Parathyroid adenoma (tissue), 2 donors: ENCODE data around the gene STAB2.
"Not testable (repeated sequence)": the region's sequence is repeated elsewhere in the genome, so short reads cannot be mapped to it uniquely, and the experiment has no call there.

ENCODE experiments used
- H2AFZ ChIP-seq: fragments of 300-600 bp; sonication (generic); one replicate; pipeline ENCODE4 v1.7.0; 2017; ENCODE audit warnings: antibody characterized with exemption, mild to moderate bottlenecking
- H3K27ac ChIP-seq: fragments of 300-600 bp; sonication (generic); one replicate; pipeline ENCODE4 v1.7.0; 2017
- H3K27me3 ChIP-seq: fragments of 300-600 bp; sonication (generic); one replicate; pipeline ENCODE4 v1.7.0; 2017; ENCODE audit warnings: low read length; ENCODE audit not compliant: control insufficient read depth, insufficient read depth
- H3K36me3 ChIP-seq: fragments of 300-600 bp; sonication (generic); one replicate; pipeline ENCODE4 v1.7.0; 2017; ENCODE audit warnings: low read length; ENCODE audit not compliant: control insufficient read depth, insufficient read depth
- H3K4me1 ChIP-seq: fragments of 300-600 bp; sonication (generic); one replicate; pipeline ENCODE4 v1.7.0; 2017; ENCODE audit warnings: control low read depth
- H3K4me2 ChIP-seq: fragments of 300-600 bp; sonication (generic); one replicate; pipeline ENCODE4 v1.7.0; 2017; ENCODE audit warnings: low read length
- H3K4me3 ChIP-seq: fragments of 300-600 bp; sonication (generic); one replicate; pipeline ENCODE4 v1.7.0; 2017; ENCODE audit warnings: low read depth, low read length
- H3K79me2 ChIP-seq: fragments of 300-600 bp; sonication (generic); one replicate; pipeline ENCODE4 v1.7.0; 2017; ENCODE audit warnings: control low read depth
- H3K9ac ChIP-seq: fragments of 300-600 bp; sonication (generic); one replicate; pipeline ENCODE4 v1.7.0; 2017; ENCODE audit warnings: mild to moderate bottlenecking
- H3K9me3 ChIP-seq: fragments of 300-600 bp; sonication (generic); one replicate; pipeline ENCODE4 v1.7.0; 2017; ENCODE audit warnings: low read length; ENCODE audit not compliant: control insufficient read depth
- TF ChIP-seq, protein P1 (sequence below): fragments of 300-600 bp; sonication (generic); IDR thresholded peaks from one replicate; pipeline ENCODE4 v1.7.0; 2017; ENCODE audit warnings: antibody characterized with exemption, mild to moderate bottlenecking
- donor health status: primary hyperparathyroidism.

The STAB2 gene

DNA sequence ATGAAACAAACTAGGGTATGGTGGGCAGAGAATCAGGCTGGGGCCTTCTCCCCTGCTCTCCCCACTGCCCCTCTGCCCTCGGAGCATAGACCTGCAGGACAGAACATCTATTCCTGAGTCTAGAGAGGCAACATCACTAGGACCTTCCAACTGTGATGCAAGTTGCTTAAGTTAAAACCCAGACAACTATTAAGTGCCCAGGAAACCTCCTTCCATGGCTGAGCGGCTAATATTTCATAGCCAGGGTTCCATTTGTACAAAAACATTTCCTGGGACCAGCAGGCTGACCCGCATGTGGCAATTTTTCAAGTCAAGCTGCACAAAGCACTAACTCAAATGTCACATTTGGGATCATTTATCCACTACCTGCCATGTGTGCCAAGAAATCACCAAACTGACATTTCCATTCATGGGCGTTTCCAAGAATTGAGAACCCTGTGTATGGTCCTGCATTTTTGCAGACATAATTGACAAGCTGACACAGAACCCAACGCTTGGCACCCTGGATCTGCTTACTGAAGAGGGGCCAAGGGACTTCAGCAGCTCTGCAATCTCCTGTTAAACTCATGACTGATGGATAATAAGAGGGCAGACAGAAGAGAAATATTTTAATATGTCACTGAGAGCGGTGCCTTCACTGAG, 221.3 kb downstream of the STAB2 start:
- no peaks in the 10 kb centered on the region for H3K9me3 ChIP-seq
- H3K4me1 ChIP-seq: no peaks in the 10 kb centered on the region
- H3K79me2 ChIP-seq: no peaks in the 10 kb centered on the region
- no peaks in the 10 kb centered on the region for H3K27me3 ChIP-seq
- H3K9ac ChIP-seq: no peak overlapping the region
- no peak overlapping the region for H3K4me2 ChIP-seq
- H2AFZ ChIP-seq: no peak overlapping the region
- no peak overlapping the region for H3K27ac ChIP-seq
- TF ChIP-seq, protein P1, sequence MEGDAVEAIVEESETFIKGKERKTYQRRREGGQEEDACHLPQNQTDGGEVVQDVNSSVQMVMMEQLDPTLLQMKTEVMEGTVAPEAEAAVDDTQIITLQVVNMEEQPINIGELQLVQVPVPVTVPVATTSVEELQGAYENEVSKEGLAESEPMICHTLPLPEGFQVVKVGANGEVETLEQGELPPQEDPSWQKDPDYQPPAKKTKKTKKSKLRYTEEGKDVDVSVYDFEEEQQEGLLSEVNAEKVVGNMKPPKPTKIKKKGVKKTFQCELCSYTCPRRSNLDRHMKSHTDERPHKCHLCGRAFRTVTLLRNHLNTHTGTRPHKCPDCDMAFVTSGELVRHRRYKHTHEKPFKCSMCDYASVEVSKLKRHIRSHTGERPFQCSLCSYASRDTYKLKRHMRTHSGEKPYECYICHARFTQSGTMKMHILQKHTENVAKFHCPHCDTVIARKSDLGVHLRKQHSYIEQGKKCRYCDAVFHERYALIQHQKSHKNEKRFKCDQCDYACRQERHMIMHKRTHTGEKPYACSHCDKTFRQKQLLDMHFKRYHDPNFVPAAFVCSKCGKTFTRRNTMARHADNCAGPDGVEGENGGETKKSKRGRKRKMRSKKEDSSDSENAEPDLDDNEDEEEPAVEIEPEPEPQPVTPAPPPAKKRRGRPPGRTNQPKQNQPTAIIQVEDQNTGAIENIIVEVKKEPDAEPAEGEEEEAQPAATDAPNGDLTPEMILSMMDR: no peak
- no peaks in the 10 kb centered on the region for H3K36me3 ChIP-seq
- H3K4me3 ChIP-seq: no peak overlapping the region

DNA sequence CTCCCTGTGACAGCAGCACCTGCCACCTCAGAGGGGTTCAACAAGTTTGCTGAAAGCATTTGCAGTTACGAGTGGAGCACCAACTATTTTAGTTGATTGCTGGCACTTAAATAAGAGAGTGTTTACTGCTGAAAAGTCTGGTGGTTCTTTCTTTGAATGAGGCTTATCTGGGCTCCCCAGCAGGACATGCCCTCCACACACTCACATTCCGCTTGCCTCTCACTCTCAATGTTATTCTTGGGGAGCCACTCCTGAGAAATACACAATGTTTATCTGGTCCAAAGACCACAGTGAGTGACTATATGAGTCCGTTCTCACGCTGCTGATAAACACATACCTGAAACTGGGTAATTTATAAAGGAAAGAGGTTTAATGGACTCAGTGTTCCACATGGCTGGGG, 222.1 kb downstream of the STAB2 start:
- TF ChIP-seq, protein P1: no peak
- Histone ChIP-seq H3K9me3 (no peaks in the 10 kb centered on the region), H2AFZ (no peak overlapping the region), H3K27ac (no peak overlapping the region), H3K4me3 (no peak overlapping the region), H3K4me2 (no peak overlapping the region), H3K27me3 (no peaks in the 10 kb centered on the region), H3K79me2 (no peaks in the 10 kb centered on the region), H3K36me3 (no peaks in the 10 kb centered on the region), H3K9ac (no peak overlapping the region), H3K4me1 (peaks cover 5% of the 10 kb centered on the region)

DNA sequence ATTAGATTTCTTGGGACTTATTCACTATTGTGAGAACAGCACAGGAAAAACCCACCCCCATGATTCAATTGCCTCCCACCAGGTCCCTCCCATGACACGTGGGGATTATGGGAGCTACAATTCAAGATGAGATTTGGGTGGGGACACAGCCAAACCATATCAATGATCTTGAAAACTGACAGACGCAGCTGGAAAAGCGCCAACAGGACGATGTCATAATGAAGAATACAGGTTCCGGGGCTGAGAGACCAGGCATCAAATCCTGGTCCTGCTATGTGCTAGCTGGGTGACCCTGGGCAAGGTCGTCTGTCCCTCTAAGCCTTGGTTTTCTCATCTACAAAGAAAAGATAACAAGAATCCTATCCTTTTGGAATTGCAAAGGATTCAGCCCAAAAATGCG, 222.6 kb downstream of the STAB2 start:
- not testable (repeated sequence) for H3K4me1 ChIP-seq

DNA sequence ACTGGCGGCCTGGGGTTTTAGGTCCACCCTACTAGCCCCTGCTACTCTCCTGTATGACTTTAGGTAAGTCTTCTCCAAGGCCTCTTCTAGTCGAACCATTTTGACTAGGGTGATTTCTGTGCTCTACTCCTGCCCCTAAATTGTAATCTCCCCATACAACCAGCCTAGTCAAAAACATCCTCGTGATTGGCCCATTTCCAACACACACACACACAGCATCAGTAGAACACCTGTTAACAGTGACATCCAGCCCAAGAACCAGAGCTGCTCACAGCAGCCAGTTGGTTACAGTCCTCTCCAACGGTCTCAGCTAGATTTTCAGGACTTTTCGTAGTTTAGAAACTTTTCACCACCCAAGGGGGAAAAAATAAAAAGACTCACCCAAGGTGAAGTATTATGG, 223.0 kb downstream of the STAB2 start:
- H3K9me3 ChIP-seq: no peaks in the 10 kb centered on the region
- no peak overlapping the region for H2AFZ ChIP-seq
- no peak overlapping the region for H3K4me3 ChIP-seq
- no peaks in the 10 kb centered on the region for H3K36me3 ChIP-seq
- no peak overlapping the region for H3K9ac ChIP-seq
- H3K4me2 ChIP-seq: no peak overlapping the region
- H3K4me1 ChIP-seq: peaks cover 10% of the 10 kb centered on the region
- H3K27ac ChIP-seq: no peak overlapping the region
- H3K79me2 ChIP-seq: no peaks in the 10 kb centered on the region
- H3K27me3 ChIP-seq: no peaks in the 10 kb centered on the region
- TF ChIP-seq, protein P1: no peak

More for the DNA sequence above, 222.6 kb downstream of the STAB2 start:
- not testable (repeated sequence) for H3K4me2 ChIP-seq, H3K27me3 ChIP-seq, H3K9ac ChIP-seq, H3K27ac ChIP-seq, H3K9me3 ChIP-seq, H3K36me3 ChIP-seq, H3K4me3 ChIP-seq, H2AFZ ChIP-seq, H3K79me2 ChIP-seq

DNA sequence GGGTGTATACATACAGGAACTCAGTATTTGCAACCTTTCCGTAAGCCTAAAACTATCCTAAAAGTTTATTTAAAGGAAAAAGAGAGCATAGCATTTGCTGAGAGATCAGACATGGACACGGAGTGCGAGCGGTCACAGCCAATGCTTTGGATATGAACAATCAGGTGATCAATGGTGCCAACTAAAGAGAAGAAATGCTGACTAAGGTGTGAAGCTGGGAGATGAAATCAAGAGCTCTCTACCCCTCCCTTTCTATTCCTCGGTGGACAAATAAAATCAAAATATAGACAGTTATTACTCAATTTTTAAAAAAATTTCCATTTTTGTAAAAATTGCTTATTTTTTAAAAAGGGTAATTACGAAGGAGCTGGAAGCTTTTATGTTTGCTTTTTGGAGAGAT, 224.7 kb downstream of the STAB2 start:
- no peak overlapping the region for H3K4me2 ChIP-seq
- TF ChIP-seq, protein P1: no peak
- H3K79me2 ChIP-seq: no peaks in the 10 kb centered on the region
- H3K4me1 ChIP-seq: peaks cover 10% of the 10 kb centered on the region
- no peaks in the 10 kb centered on the region for H3K36me3 ChIP-seq
- no peak overlapping the region for H2AFZ ChIP-seq
- H3K9ac ChIP-seq: no peak overlapping the region
- no peaks in the 10 kb centered on the region for H3K9me3 ChIP-seq
- no peaks in the 10 kb centered on the region for H3K27me3 ChIP-seq
- H3K27ac ChIP-seq: no peak overlapping the region
- H3K4me3 ChIP-seq: no peak overlapping the region
